Measurements from ENCODE around the gene ABTB1.

The ABTB1 gene

GRCh38 chr3:127682561-127682960 is 9.8 kb downstream of the ABTB1 start:
- TF ChIP-seq POLR2AphosphoS5 (IDR thresholded peaks at IDR 0.05; ENCODE audit: low read depth, low read length) (no peak), POLR2A (IDR thresholded peaks at IDR 0.05; ENCODE audit: low read depth, low read length) (no peak), TAF1 (IDR thresholded peaks at IDR 0.05; ENCODE audit: borderline replicate concordance, low read depth, low read length) (no peak)
- peak; percentile 5 for FAIRE-seq
- DNase-seq (ENCODE audit: insufficient read length): no peak

GRCh38 chr3:127684871-127685707 is 12.3 kb downstream of the ABTB1 start:
- FAIRE-seq (no peak), DNase-seq (ENCODE audit: insufficient read length) (no peak)
- TF ChIP-seq POLR2AphosphoS5 (IDR thresholded peaks at IDR 0.05; ENCODE audit: low read depth, low read length): no peak
- TF ChIP-seq TAF1 (IDR thresholded peaks at IDR 0.05; ENCODE audit: borderline replicate concordance, low read depth, low read length): no peak

- TF ChIP-seq POLR2AphosphoS5 (IDR thresholded peaks at IDR 0.05; ENCODE audit: low read depth, low read length) (no peak), POLR2A (IDR thresholded peaks at IDR 0.05; ENCODE audit: low read depth, low read length) (no peak), TAF1 (IDR thresholded peaks at IDR 0.05; ENCODE audit: borderline replicate concordance, low read depth, low read length) (no peak)
- FAIRE-seq: no peak
- DNase-seq (ENCODE audit: insufficient read length): no peak
Observed at GRCh38 chr3:127685708-127686511, 13.2 kb downstream of the ABTB1 start.

GRCh38 chr3:127686512-127686894 is 13.8 kb downstream of the ABTB1 start:
- DNase-seq (ENCODE audit: insufficient read length) (no peak), FAIRE-seq (no peak)
- no peak for TF ChIP-seq POLR2A (IDR thresholded peaks at IDR 0.05; ENCODE audit: low read depth, low read length)
- TF ChIP-seq TAF1 (IDR thresholded peaks at IDR 0.05; ENCODE audit: borderline replicate concordance, low read depth, low read length): no peak
- no peak for TF ChIP-seq POLR2AphosphoS5 (IDR thresholded peaks at IDR 0.05; ENCODE audit: low read depth, low read length)

GRCh38 chr3:127687228-127687737 is 14.5 kb downstream of the ABTB1 start:
- no peak for TF ChIP-seq TAF1 (IDR thresholded peaks at IDR 0.05; ENCODE audit: borderline replicate concordance, low read depth, low read length)
- no peak for TF ChIP-seq POLR2AphosphoS5 (IDR thresholded peaks at IDR 0.05; ENCODE audit: low read depth, low read length)
- TF ChIP-seq POLR2A (IDR thresholded peaks at IDR 0.05; ENCODE audit: low read depth, low read length): no peak
- no peak for DNase-seq (ENCODE audit: insufficient read length)
- FAIRE-seq: no peak

GRCh38 chr3:127688022-127688415 is 15.3 kb downstream of the ABTB1 start:
- no peak for DNase-seq (ENCODE audit: insufficient read length)
- no peak for FAIRE-seq
- TF ChIP-seq TAF1 (IDR thresholded peaks at IDR 0.05; ENCODE audit: borderline replicate concordance, low read depth, low read length): no peak
- no peak for TF ChIP-seq POLR2A (IDR thresholded peaks at IDR 0.05; ENCODE audit: low read depth, low read length)
- TF ChIP-seq POLR2AphosphoS5 (IDR thresholded peaks at IDR 0.05; ENCODE audit: low read depth, low read length): no peak

GRCh38 chr3:127688416-127689265 is 15.9 kb downstream of the ABTB1 start:
- DNase-seq (ENCODE audit: insufficient read length) (no peak), FAIRE-seq (no peak)
- TF ChIP-seq POLR2AphosphoS5 (IDR thresholded peaks at IDR 0.05; ENCODE audit: low read depth, low read length) (peak; percentile 54; the same call in 1 of the 2 replicates), POLR2A (IDR thresholded peaks at IDR 0.05; ENCODE audit: low read depth, low read length) (no peak; the same call in 1 of the 2 replicates), TAF1 (IDR thresholded peaks at IDR 0.05; ENCODE audit: borderline replicate concordance, low read depth, low read length) (no peak)

GRCh38 chr3:127689266-127689860 is 16.6 kb downstream of the ABTB1 start:
- FAIRE-seq: no peak
- no peak for DNase-seq (ENCODE audit: insufficient read length)
- TF ChIP-seq POLR2A (IDR thresholded peaks at IDR 0.05; ENCODE audit: low read depth, low read length): no peak
- 0 out of 2 replicates have a peak, but pooled peaks have one; percentile 12 for TF ChIP-seq POLR2AphosphoS5 (IDR thresholded peaks at IDR 0.05; ENCODE audit: low read depth, low read length)

- TF ChIP-seq POLR2AphosphoS5 (IDR thresholded peaks at IDR 0.05; ENCODE audit: low read depth, low read length) (no peak), TAF1 (IDR thresholded peaks at IDR 0.05; ENCODE audit: borderline replicate concordance, low read depth, low read length) (no peak), POLR2A (IDR thresholded peaks at IDR 0.05; ENCODE audit: low read depth, low read length) (no peak)
- FAIRE-seq: no peak
Observed at GRCh38 chr3:127690106-127690505, 17.4 kb downstream of the ABTB1 start.

GRCh38 chr3:127690823-127691452 is 18.2 kb downstream of the ABTB1 start:
- no peak for DNase-seq (ENCODE audit: insufficient read length)
- FAIRE-seq: peak; percentile 14
- no peak for TF ChIP-seq POLR2A (IDR thresholded peaks at IDR 0.05; ENCODE audit: low read depth, low read length)
- no peak for TF ChIP-seq POLR2AphosphoS5 (IDR thresholded peaks at IDR 0.05; ENCODE audit: low read depth, low read length)

More at GRCh38 chr3:127690106-127690505, 17.4 kb downstream of the ABTB1 start:
- DNase-seq (ENCODE audit: insufficient read length): no peak
